Retinal pigment epithelial cell (primary cell): ENCODE measurements around the gene SLC28A3.
"Not testable (repeated sequence)": the region's sequence is repeated elsewhere in the genome, so short reads cannot be mapped to it uniquely, and the experiment has no call there.

ENCODE experiments used
- DNase-seq: peaks from one replicate; pipeline ENCODE4 v3.0.0-alpha.2; 2010; ENCODE audit warnings: low read depth
- H3K4me3 ChIP-seq: 2 replicates; pipeline ENCODE4 v1.5.1; 2011; ENCODE audit warnings: mild to moderate bottlenecking, low read length, control low read depth, moderate library complexity
- CTCF ChIP-seq: conservative IDR thresholded peaks from 2 replicates; pipeline ENCODE4 v1.5.1; 2011; ENCODE audit warnings: low read depth, low read length, control low read depth, inconsistent platforms

Gene SLC28A3

GRCh38 chr9:84368601-84369000, 28.0 kb upstream of the SLC28A3 start:
- no peak for TF ChIP-seq CTCF
- DNase-seq = no peak
- no peak overlapping the region for H3K4me3 ChIP-seq

- H3K4me3 ChIP-seq, DNase-seq: not testable (repeated sequence)
Observed at GRCh38 chr9:84367726-84368125, 27.2 kb upstream of the SLC28A3 start.

GRCh38 chr9:84366683-84367082, 26.1 kb upstream of the SLC28A3 start:
- DNase-seq = no peak
- H3K4me3 ChIP-seq = no peak overlapping the region
- TF ChIP-seq CTCF = no peak

GRCh38 chr9:84364894-84365490, 24.4 kb upstream of the SLC28A3 start:
- not testable (repeated sequence) for H3K4me3 ChIP-seq, DNase-seq

GRCh38 chr9:84361645-84362044, 21.1 kb upstream of the SLC28A3 start:
- no peak overlapping the region for H3K4me3 ChIP-seq
- DNase-seq = no peak
- TF ChIP-seq CTCF = no peak

- TF ChIP-seq CTCF = no peak
- no peak for DNase-seq
- no peak overlapping the region for H3K4me3 ChIP-seq
Observed at GRCh38 chr9:84357275-84357674, 16.7 kb upstream of the SLC28A3 start.

GRCh38 chr9:84354035-84354434, 13.5 kb upstream of the SLC28A3 start:
- no peak overlapping the region for H3K4me3 ChIP-seq
- TF ChIP-seq CTCF = no peak
- DNase-seq = no peak

GRCh38 chr9:84349671-84350070, 9.1 kb upstream of the SLC28A3 start:
- TF ChIP-seq CTCF = no peak
- no peak overlapping the region for H3K4me3 ChIP-seq
- DNase-seq = no peak
